OCI-M1 (cell line): ENCODE data around the gene MTTP.

ENCODE experiments used
- DNase-seq: peaks from one replicate; lab custom pipeline; 2025; lab: John Stamatoyannopoulos, UW

MTTP gene

GRCh38 chr4:99642725-99643489, 68.3 kb downstream of the MTTP start:
- DNase-seq: no peak

- no peak for DNase-seq
Measured at GRCh38 chr4:99644453-99644852, 69.8 kb downstream of the MTTP start.

GRCh38 chr4:99645036-99645435, 70.4 kb downstream of the MTTP start:
- DNase-seq: no peak

GRCh38 chr4:99645638-99646037, 71.0 kb downstream of the MTTP start:
- no peak for DNase-seq

- DNase-seq: no peak
Measured at GRCh38 chr4:99647071-99647470, 72.4 kb downstream of the MTTP start.

GRCh38 chr4:99648321-99648720, 73.7 kb downstream of the MTTP start:
- DNase-seq: no peak

GRCh38 chr4:99649208-99649607, 74.6 kb downstream of the MTTP start:
- DNase-seq: no peak

GRCh38 chr4:99649778-99650177, 75.2 kb downstream of the MTTP start:
- DNase-seq: no peak

- no peak for DNase-seq
Measured at GRCh38 chr4:99651016-99651769, 76.6 kb downstream of the MTTP start.

GRCh38 chr4:99651811-99652485, 77.3 kb downstream of the MTTP start:
- DNase-seq: no peak

GRCh38 chr4:99652596-99653436, 78.2 kb downstream of the MTTP start:
- no peak for DNase-seq

- no peak for DNase-seq
Measured at GRCh38 chr4:99653916-99654315, 79.3 kb downstream of the MTTP start.

GRCh38 chr4:99654361-99654761, 79.7 kb downstream of the MTTP start:
- no peak for DNase-seq

GRCh38 chr4:99655308-99656081, 80.9 kb downstream of the MTTP start:
- DNase-seq: no peak

GRCh38 chr4:99657798-99658197, 83.2 kb downstream of the MTTP start, which contains the start of gene C4orf54:
C4orf54 (minus strand) TSS chr4:99657828; CDS start chr4:99654648, 3,180 bp downstream.
- no peak for DNase-seq

- DNase-seq: no peak
Measured at GRCh38 chr4:99658666-99659065, 84.0 kb downstream of the MTTP start.

- no peak for DNase-seq
Measured at GRCh38 chr4:99661907-99662306, 87.3 kb downstream of the MTTP start.

- no peak for DNase-seq
Measured at GRCh38 chr4:99664716-99665115, 90.1 kb downstream of the MTTP start.

- no peak for DNase-seq
Measured at GRCh38 chr4:99665983-99666382, 91.4 kb downstream of the MTTP start.

GRCh38 chr4:99668472-99668871, 93.8 kb downstream of the MTTP start:
- DNase-seq: no peak

GRCh38 chr4:99669084-99669483, 94.5 kb downstream of the MTTP start:
- no peak for DNase-seq
